Inferior parietal cortex (tissue), 1 donor: Measurements from ENCODE around the gene ESRRA.

Experiments
- DNase-seq: peaks from one replicate; pipeline ENCODE4 v3.0.0-alpha.2; 2016; ENCODE audit errors: extremely low spot score

Gene ESRRA

DNA sequence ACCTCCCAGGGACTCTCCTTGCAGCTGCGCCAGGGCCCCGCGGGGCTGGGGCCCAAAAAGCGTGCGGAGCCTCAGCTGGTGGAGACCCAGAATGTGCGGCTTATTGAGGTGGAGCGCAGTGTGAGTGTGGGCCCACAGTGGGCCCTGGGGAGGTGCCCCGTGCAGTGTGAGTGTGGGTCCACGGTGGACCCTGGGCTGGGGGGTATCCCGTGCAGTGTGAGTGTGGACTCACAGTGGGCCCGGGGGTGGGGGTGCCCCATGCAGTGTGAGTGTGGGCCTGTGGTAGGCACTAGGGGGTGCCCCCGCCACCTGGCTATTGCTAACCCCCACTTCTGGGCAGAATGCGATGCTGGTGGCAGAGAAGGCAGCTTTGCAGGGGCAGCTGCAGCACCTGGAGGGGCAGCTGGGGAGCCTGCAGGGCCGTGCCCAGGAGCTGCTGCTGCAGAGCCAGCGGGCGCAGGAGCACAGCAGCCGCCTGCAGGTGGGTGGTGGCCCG, 45.9 kb downstream of the ESRRA start:
- no peak for DNase-seq

DNA sequence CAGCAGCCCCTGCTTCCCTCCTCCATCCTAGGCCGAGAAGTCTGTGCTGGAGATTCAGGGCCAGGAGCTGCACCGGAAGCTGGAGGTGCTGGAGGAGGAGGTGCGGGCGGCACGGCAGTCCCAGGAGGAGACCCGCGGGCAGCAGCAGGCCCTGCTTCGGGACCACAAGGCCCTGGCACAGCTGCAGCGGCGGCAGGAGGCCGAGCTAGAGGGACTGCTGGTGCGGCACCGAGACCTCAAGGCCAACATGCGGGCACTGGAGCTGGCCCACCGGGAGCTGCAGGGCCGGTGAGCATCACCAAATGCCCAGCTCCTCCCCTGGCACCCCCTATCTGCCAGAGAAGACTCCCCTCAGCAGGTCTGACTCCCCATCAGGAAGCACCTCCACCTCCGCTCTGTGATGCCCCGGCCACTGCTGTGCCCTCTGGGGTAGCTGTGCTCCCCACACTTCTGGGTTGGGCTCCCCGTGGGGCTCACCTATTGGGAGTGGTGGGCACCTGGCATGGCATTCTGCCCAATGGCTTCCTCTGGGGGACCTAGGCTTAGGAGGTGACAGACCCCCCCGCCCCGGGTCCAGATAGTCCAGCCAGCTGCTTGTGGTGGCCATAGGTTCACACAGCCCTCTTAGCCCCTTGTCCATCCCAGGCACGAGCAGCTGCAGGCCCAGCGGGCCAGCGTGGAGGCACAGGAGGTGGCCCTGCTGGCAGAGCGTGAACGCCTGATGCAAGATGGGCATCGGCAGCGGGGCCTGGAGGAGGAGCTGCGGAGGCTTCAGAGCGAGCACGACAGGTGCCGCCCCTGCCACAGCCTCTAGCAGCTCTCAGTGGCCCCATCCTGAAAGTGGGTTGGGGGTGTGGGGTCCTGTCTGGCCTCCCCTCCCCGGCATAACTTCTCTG, 47.0 kb downstream of the ESRRA start:
- no peak for DNase-seq

DNA sequence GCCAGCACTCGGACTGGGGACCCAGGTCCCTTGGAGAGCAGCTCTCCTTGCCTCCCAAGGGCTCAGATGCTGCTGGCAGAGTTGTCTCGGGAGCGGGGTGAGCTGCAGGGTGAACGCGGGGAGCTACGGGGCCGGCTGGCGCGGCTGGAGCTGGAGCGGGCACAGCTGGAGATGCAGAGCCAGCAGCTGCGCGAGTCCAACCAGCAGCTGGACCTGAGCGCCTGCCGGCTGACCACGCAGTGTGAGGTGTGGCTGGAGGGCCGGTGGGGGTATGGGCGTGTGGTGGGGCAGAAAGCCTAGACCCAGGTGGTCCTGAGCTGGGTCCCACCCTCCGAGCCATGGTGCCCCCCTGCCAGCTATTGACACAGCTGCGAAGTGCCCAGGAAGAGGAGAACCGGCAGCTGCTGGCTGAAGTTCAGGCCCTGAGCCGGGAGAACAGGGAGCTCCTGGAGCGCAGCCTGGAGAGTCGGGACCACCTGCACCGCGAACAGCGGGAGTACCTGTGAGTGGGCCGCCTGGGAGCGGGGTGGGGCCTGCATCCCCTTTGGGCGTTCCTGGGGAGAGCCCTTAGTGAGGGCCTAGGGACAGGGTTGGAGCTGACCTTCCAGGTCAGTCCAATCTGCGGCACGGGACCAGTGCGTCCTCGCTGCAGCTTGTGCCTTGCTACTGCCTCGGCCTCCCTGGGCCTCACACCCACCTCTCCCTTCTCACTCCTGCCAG, 47.8 kb downstream of the ESRRA start:
- no peak for DNase-seq

DNA sequence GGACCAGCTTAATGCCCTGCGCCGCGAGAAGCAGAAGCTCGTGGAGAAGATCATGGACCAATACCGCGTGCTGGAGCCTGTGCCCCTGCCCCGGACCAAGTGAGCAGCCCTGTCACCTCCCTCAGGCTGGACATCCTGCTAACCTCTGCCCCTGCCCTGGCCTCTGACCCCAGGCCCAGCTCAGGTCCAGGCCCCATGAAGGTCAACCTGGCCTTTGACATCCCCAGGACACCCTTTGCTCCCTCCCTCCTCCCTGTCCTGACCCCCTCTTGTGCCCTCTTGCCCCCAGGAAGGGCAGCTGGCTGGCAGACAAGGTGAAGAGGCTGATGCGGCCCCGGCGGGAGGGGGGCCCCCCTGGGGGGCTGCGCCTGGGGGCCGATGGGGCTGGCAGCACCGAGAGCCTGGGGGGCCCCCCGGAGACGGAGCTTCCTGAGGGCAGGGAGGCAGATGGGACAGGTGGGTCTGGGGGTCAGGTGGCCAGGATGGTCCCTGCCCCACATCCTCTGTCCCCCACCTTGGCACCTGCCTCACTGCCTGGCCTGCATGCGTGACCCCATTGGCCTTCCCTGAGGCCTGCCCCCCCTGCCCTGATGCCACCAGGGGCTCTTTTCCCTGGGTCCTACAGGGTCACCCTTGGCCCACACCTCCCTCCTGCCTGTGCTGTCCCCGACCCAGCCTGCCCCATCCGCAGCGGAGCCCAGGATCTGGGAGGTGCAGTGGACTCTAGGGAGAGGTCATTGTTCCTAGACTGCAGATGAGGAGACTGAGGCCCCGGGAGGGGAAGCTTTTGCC, 48.6 kb downstream of the ESRRA start:
- DNase-seq = no peak

DNA sequence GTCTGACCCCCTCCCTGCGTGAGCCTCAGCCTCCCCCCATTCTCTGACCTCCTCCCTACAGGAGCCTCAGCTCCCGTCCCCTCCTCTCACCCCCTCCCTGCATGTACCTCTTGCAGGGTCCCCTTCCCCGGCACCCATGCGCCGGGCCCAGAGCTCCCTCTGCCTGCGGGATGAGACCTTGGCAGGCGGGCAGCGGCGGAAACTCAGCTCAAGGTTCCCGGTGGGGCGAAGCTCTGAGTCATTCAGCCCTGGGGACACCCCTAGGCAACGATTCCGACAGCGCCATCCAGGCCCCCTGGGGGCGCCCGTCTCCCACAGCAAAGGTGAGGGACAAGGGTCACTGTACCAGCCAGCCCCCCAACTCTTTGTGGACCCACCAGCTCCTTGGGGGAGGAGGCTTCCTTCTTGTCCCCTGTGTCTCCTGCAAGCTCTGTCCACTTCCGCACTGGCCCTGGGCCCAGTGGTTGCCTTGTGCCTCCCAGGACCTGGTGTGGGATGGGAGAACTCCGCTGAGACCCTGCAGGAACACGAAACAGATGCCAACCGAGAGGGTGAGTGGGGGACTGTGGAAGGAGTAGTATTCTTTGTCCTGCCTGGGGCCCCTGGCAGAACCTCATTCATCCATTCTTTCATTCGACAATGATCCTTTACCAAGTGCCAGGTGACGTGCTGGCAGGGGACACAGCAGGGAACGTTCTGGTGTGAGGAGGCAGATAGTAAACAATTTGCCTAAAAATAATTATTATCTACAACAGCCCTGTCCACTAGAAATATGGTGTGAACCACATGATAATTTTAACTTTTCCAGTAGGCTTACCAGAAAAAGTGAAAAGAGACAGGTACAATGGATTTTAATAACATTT, 50.0 kb downstream of the ESRRA start:
- DNase-seq = peak; percentile 61

DNA sequence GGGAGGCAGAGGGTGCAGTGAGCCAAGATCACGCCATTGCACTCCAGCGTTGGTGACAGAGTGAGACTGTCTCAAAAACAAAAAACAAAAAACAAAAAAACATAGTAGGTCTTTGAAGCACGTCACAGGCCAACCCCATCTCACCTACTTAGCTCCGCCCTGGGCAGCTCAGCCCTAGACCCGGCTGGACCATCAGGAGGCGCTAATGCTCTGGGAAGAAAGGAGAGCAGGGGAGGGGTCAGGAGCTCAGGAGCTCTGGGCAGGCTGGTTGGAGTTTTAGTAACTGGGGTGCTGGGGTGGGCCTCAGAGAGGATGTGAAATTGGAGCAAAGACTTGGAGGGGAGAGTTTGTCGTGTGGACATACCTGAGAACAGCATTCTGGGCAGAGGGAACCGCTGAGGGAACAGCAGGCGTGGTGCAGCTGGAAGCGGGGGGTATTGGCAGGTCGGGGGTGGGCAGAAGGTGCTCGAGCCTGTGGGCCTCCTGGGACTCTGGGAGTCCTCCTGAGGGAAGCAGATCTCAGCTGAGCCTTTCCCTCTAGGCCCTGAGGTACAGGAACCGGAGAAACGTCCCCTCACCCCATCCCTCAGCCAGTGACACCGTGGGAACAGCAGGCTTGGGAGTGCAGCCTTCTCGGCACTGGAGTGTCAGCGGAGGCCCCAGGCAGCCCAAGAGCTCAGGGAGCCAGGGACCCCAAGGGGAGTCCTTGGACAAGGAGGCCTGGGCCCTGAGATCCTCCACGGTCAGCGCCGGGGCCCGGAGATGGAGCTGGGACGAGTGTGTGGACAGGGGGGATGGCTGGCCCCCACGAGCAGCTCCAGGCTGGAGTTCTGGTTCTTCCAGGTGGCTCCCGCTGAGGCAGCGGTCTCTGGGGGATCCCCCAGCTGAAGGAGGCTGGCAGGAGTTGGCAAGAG, 51.4 kb downstream of the ESRRA start:
- DNase-seq = no peak

DNA sequence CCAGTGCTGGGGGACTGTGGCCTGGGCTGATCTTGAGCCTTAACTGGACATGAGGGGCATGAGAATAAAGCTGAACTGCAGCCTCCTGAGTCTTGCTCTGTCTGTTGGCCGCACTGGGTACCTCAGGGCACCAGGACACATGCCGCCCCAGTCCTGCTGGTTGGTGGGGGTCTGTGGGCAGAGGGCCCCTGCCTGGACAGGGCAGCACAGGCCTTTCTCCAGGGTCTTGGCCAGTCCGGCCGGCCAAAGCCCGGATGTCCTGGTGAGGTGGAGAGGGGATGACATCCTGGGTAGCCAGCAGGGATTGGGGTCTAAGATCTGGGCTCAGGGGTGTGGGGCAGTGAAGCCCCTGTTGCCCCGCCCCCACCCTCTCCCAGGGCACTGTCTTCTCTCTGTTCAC, 52.1 kb downstream of the ESRRA start:
- no peak for DNase-seq

DNA sequence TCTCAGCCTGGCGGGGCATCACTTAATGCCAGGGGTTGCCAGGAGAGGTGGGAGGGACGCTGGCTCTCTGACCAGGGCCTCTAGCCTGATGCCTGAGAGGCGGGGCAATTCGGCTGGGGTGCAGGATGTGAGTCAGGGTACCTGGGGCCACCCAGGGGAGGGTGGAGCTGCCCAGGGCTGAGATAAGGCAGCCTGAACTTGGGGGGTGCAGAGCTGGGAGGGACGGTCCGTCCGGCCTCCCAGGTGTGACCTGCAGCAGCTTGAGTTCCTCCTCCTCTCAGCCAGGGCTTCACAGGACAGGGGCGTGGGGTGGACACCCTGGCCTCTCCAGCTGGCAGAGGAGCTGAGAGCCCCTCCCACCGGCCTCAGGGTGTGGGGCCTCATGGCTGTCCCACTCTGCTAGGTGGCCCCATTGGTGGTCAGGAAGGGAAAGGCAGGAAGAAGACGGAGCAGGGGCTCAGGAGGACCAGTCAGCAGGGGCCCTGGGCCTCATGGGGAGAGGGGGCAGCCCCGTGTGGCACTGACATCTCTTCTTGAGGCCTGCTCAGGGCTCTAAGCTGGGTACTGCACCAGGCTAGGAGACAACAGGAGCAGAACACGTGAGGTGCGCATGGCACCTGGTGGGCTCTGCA, 52.7 kb downstream of the ESRRA start:
- no peak for DNase-seq

DNA sequence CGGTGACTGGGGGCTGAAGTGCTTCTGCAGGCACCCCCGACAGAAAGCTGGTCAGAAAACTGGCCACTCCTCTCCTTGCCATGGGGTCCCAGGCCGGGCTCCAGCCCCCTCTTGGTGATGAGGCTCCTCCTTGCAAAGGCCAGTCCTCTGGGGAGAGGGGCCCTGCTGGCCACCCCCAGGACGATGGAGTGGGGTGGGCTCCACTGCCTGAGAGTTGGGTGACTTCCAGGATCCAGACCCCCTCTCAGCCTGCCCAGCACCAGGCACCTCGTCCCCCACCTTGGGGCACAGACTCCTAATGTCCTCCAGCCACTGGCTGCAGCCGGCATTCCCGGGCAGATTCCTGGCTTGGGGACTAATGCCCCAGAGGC, 53.2 kb downstream of the ESRRA start:
- DNase-seq = no peak

DNA sequence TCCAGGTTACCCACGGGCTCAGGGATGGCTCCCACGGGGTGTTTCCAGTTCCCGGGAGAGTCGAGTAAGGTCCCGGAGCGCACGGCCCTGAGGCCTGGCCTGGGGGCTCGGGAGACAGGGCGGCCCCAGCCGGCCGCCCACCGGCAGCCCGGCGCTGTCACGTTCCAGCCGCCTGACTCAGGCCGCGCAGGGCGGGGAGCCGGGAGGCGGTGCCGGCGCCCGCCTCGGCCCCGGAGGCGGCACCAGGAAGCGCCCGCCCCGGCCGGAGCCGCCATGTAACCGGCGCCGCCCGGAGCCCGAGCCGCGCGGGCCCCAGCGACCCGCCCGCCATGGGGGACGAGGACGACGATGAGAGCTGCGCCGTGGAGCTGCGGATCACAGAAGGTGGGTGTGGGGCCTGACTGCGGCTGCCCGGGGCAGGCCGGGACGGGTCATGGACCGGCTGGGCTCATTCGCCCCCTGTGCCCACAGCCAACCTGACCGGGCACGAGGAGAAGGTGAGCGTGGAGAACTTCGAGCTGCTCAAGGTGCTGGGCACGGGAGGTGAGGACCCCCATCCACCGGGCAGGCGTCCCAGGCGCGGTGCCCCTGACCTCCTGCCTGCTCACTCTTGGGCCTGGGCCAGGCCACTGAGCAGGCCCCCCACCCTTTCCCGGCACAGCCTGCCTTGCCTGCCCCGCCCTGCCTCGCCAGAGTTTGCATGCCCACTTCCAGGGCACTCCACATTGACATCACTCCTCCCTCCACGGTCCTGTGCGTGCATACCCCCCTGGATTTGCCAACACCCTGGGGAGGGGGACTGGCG, 53.8 kb downstream of the ESRRA start, which contains the start of gene RPS6KA4:
TSS of gene RPS6KA4 (plus strand) at position 256 of the 805 bp plus-strand sequence. CDS start at position 330, 74 bp downstream.
- DNase-seq = peak; percentile 63

DNA sequence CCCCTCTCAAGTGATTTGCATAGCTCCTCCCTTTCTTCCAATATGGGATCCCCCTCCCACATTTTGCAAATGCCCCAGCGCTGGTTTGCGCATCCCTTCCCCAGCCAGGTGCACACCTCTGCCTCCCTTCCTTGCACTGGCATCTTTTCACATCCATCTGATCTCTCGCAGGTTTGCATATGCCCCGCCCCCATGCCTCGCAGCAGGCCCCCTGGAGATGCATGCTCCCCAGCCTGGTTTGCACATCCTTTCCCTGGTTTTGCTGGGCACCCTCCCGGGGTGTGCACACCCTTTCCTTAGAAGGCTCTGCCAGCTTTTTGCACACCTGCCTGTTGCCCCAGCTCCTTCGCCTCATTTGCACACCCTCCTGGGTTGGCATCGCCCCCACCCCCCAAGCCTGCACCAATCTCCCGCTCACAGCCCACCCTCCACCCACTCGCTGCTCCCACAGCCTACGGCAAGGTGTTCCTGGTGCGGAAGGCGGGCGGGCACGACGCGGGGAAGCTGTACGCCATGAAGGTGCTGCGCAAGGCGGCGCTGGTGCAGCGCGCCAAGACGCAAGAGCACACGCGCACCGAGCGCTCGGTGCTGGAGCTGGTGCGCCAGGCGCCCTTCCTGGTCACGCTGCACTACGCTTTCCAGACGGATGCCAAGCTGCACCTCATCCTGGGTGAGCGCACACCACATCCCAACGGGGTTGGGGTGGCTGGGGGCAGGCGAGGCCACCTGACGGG, 54.6 kb downstream of the ESRRA start:
- peak; percentile 20 for DNase-seq

DNA sequence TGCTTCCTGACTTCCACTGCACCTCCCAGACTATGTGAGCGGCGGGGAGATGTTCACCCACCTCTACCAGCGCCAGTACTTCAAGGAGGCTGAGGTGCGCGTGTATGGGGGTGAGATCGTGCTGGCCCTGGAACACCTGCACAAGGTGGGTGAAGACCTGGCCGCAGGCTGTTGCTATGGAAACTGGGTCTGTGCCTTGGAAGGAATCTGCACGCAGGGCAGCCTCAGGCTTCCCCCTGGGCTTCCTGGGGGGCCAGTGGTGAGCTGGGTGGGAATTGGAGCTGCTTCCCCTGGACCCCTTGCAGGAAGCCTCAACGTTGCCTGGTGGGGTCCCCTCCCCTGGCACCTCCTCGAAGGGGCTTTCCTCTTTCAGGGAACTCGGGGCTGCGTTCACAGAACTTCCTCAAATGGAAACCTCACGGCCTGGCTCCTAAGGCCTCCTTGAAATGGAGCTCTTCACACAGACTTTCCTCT, 55.2 kb downstream of the ESRRA start:
- DNase-seq = no peak

DNA sequence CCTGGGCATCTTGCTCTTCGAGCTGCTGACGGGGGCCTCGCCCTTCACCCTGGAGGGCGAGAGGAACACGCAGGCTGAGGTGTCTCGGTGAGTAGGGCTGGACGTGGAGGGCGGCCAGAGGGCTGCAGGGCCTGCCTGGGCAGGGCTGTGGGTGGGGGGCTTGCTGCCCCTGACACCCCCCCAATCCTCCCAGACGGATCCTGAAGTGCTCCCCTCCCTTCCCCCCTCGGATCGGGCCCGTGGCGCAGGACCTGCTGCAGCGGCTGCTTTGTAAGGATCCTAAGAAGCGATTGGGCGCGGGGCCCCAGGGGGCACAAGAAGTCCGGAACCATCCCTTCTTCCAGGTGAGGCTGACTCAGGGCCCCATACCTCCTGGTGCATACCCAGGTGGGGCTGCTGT, 56.3 kb downstream of the ESRRA start:
- DNase-seq = no peak

DNA sequence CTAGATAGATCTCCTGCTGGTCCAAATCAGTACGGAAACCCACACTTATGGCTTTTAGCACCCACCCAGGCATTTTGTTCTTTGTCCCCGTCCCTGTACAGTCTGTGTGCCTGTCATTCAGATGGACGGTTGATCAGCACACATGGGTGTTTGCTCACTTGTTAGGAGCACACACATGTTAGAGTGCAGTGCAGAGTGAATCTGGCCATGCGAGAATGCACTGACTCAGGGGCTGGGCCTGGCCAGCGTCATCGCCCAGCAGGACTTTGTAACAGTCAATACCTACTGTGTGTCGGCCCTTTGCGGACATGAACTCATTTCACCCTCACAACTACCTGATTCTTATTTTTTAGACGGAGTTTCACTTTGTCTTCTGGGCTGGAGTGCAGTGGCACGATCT, 57.0 kb downstream of the ESRRA start:
- no peak for DNase-seq

DNA sequence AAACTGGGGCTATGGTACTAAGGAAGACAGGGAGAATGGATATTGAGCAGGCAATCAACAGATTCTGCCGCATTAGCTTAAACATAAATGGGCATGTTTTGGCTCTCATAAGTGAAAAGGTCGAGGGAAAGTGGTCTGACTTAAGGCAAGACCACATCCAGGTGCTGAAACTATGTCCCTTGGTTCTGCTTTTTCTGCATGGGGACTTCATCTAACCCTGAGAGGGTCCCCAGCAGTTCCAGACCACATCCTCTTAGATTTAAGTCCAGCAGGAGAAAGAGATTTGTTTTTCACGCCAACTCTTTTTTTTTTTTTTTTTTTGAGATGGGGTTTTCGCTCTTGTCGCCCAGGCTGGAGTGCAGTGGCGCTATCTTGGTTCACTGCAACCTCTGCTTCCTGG, 59.1 kb downstream of the ESRRA start:
- no peak for DNase-seq

DNA sequence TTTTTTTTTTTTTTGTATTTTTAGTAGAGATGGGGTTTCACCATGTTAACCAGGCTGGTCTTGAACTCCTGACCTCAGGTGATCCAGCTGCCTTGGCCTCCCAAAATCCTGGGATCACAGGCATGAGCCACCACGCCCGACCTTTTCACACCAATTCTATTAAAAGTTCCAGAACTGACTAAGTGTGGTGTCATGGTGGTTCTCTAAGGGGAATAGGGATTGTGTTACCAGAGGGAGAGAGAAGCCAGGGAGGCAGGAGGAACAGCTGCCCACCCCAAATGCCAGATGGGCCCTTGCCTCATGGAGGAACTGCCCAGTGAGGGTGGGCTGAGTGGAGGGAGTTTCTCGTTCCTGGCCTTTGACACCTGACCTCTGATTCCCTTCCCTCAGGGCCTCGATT, 59.6 kb downstream of the ESRRA start:
- no peak for DNase-seq
